Spinal cord (tissue), 10 donors: ENCODE results near the gene TTI1. TPM values are rescaled to one million over a fixed set of nuclear protein-coding genes. Genes with fewer than 3 reads are reported as not detected.

Source experiments
- DNase-seq, 6 donors: peaks; one replicate each; pipeline versions ENCODE4 v3.0.0 to v3.0.0-alpha.2; 2013 to 2015; ENCODE audit warnings: low spot score in 6 of 6, low read depth in 4 of 6
- H3K27ac ChIP-seq: one replicate; pipeline ENCODE4 v1.5.1; 2013; ENCODE audit warnings: low read depth, low read length, control low read depth
- H3K27me3 ChIP-seq: one replicate; pipeline ENCODE4 v1.6.1; 2013; ENCODE audit warnings: low read length; ENCODE audit not compliant: control insufficient read depth, insufficient read depth
- H3K36me3 ChIP-seq: one replicate; pipeline ENCODE4 v1.6.1; 2013; ENCODE audit warnings: low read length; ENCODE audit not compliant: control insufficient read depth, insufficient read depth
- H3K4me1 ChIP-seq: one replicate; pipeline ENCODE4 v1.6.1; 2013; ENCODE audit warnings: low read length; ENCODE audit not compliant: control insufficient read depth, insufficient read depth
- H3K4me3 ChIP-seq: one replicate; pipeline ENCODE4 v1.5.1; 2013; ENCODE audit warnings: low read depth, low read length, control low read depth
- H3K9me3 ChIP-seq: one replicate; pipeline ENCODE4 v1.6.1; 2013; ENCODE audit warnings: low read length; ENCODE audit not compliant: control insufficient read depth, insufficient read depth
- WGBS: methylation state at CpG from one replicate; pipeline ENCODE4 v1.1.5; 2013; ENCODE audit warnings: missing lambda C conversion rate; ENCODE audit not compliant: insufficient coverage; 5-methylcytosine and 5-hydroxymethylcytosine counted together
- polyA plus RNA-seq, 2 donors: library from polyadenylated mRNA; unstranded; fragments of 120-200 nt; gene quantifications; one replicate each; pipeline ENCODE4 v1.2.1, GENCODE V29; 2013; ENCODE audit not compliant: insufficient read length in 2 of 2
- total RNA-seq, 2 donors: library from RNA; depleted of rRNA in 1 of 2; stranded (reverse); fragments of 120-200 nt in 1 of 2; fragments of >200 nt in 1 of 2; gene quantifications; one replicate each; pipeline versions ENCODE4 v1.2.3 to v1.2.4, GENCODE V29; 2013 to 2014
- donor health status: healthy.

TTI1 gene
- total and polyA plus RNA-seq, 4 donors = 20.6 to 25.9 (median 22.3) TPM

- 40% methylated on average over 1 of the region's 2 CpGs for WGBS
- Histone ChIP-seq H3K27ac (no peak overlapping the region), H3K9me3 (no peaks in the 10 kb centered on the region), H3K36me3 (no peaks in the 10 kb centered on the region), H3K4me3 (no peak overlapping the region), H3K27me3 (no peaks in the 10 kb centered on the region), H3K4me1 (peaks cover 2% of the 10 kb centered on the region)
- DNase-seq = peak in 1 of 6 donors; percentile 92
Measured at GRCh38 chr20:37958856-37959520, 74.3 kb downstream of the TTI1 start.

GRCh38 chr20:37956107-37956585, 77.1 kb downstream of the TTI1 start:
- peak in 2 of 6 donors; percentile 61 to 81 for DNase-seq

DNA sequence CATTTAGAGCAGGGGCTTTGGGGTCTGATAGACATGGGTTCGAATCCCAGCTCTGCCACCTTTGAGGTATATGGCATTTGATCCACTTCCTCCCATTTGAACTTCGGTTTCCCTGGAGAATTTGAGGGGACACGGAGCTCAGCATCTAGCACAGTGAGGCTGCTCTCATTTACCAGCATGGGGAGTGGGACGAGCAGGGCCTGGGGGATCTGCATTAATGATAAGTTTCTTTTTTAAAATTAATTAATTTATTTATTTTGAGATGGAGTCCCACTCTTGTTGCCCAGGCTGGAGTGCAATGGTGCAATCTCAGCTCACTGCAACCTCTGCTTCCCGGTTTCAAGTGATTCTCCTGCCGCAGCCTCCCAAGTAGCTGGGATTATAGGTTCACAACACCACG, 77.7 kb downstream of the TTI1 start:
- Histone ChIP-seq H3K9me3 (no peaks in the 10 kb centered on the region), H3K27me3 (no peaks in the 10 kb centered on the region), H3K27ac (no peak overlapping the region), H3K4me3 (no peak overlapping the region), H3K4me1 (peaks cover 2% of the 10 kb centered on the region), H3K36me3 (no peaks in the 10 kb centered on the region)
- 83% methylated on average over 3 of the region's 7 CpGs for WGBS
- no peak for DNase-seq

More at GRCh38 chr20:37956107-37956585, 77.1 kb downstream of the TTI1 start:
- Histone ChIP-seq H3K27ac (no peak overlapping the region), H3K4me3 (no peak overlapping the region), H3K27me3 (no peaks in the 10 kb centered on the region), H3K4me1 (peaks cover 2% of the 10 kb centered on the region), H3K36me3 (no peaks in the 10 kb centered on the region), H3K9me3 (no peaks in the 10 kb centered on the region)
- 10% methylated on average over 1 of the region's 3 CpGs for WGBS

- H3K27me3 ChIP-seq = no peaks in the 10 kb centered on the region
- no peaks in the 10 kb centered on the region for H3K9me3 ChIP-seq
- WGBS = 91% methylated on average over 5 of the region's 14 CpGs
- no peak overlapping the region for H3K27ac ChIP-seq
- DNase-seq = no peak
- no peaks in the 10 kb centered on the region for H3K36me3 ChIP-seq
- H3K4me3 ChIP-seq = no peak overlapping the region
- peaks cover 2% of the 10 kb centered on the region for H3K4me1 ChIP-seq
Measured at GRCh38 chr20:37954626-37955025, 78.6 kb downstream of the TTI1 start.

DNA sequence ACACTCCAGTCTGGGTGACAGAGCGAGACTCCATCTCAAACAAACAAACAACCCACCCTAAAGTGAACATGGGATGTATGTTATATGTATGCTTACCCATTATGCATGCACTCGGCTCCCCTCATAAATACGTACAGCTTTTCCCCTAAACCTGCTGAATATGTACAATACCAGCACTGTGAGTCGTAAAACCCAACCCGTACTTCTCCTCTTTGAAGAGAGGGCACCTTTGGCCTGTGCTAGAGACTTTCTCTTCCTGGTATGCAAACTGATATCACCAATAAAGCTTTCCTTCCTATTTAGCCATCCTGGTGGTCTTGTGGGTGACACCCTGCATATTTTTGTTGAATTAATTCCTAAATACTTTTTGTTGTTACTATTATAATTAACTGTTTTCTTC, 79.1 kb downstream of the TTI1 start:
- H3K27ac ChIP-seq = no peak overlapping the region
- no peaks in the 10 kb centered on the region for H3K27me3 ChIP-seq
- H3K4me3 ChIP-seq = no peak overlapping the region
- H3K36me3 ChIP-seq = no peaks in the 10 kb centered on the region
- WGBS = 90% methylated on average over 4 of the region's 5 CpGs
- H3K4me1 ChIP-seq = peaks cover 2% of the 10 kb centered on the region
- no peaks in the 10 kb centered on the region for H3K9me3 ChIP-seq
- no peak for DNase-seq

DNA sequence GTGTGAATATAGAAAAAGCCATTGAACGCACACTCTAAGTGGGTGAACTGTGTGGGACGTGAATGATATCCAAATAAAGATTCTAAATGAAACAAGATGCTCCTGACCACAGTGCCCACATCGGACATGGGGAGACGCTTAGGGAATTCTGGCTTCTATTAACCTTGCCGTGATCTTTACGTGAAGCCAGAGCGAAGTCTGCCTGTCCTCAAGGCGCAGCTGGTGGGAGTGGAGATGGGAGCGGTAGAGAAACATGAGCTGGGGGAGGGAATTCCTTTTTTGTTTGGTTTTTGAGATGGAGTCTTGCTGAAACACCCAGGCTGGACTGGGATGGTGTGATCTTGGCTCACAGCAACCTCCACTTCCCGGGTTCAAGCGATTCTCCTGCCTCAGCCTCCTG, 84.3 kb downstream of the TTI1 start:
- Histone ChIP-seq H3K27ac (no peak overlapping the region), H3K4me3 (no peak overlapping the region), H3K27me3 (no peaks in the 10 kb centered on the region), H3K4me1 (peaks cover 11% of the 10 kb centered on the region), H3K36me3 (peaks cover 14% of the 10 kb centered on the region), H3K9me3 (no peaks in the 10 kb centered on the region)
- WGBS = 96% methylated on average over 10 of the region's 11 CpGs
- DNase-seq = no peak

GRCh38 chr20:37947943-37948342, 85.3 kb downstream of the TTI1 start:
- no peaks in the 10 kb centered on the region for H3K27me3 ChIP-seq
- H3K27ac ChIP-seq = no peak overlapping the region
- no peak overlapping the region for H3K4me3 ChIP-seq
- no peak for DNase-seq
- WGBS = 94% methylated on average over 3 of the region's 6 CpGs
- H3K36me3 ChIP-seq = peaks cover 18% of the 10 kb centered on the region
- H3K4me1 ChIP-seq = peaks cover 11% of the 10 kb centered on the region
- no peaks in the 10 kb centered on the region for H3K9me3 ChIP-seq

DNA sequence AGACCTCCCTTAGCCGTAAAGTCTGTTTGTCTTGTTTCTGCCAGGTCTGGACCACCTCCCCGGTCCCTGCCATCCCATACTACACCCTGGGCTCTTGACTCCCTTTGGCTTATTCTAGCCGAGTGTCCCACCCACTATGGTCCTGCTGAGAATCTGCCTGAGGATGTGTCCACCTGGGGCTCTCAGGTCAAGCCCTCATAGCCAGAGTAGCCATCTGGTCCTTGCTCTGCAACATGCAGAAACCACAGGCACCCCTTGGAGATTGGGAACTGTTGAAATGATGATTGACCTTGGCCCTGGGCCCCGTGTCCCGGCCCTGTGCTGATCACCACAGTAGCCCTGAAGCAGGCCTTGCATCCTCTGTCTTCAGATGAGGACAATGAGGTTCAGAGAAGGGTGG, 86.3 kb downstream of the TTI1 start:
- Histone ChIP-seq H3K36me3 (peaks cover 18% of the 10 kb centered on the region), H3K27ac (no peak overlapping the region), H3K4me1 (peaks cover 11% of the 10 kb centered on the region), H3K27me3 (no peaks in the 10 kb centered on the region), H3K4me3 (no peak overlapping the region), H3K9me3 (no peaks in the 10 kb centered on the region)
- WGBS = 91% methylated on average over 5 of the region's 5 CpGs
- DNase-seq = no peak

GRCh38 chr20:37945091-37945547, 88.1 kb downstream of the TTI1 start:
- DNase-seq = peak in 1 of 6 donors; percentile 16
- Histone ChIP-seq H3K4me1 (peaks cover 12% of the 10 kb centered on the region), H3K9me3 (no peaks in the 10 kb centered on the region), H3K27ac (no peak overlapping the region), H3K27me3 (no peaks in the 10 kb centered on the region), H3K36me3 (peaks cover 28% of the 10 kb centered on the region), H3K4me3 (no peak overlapping the region)
- 26% methylated on average over 4 of the region's 11 CpGs for WGBS

GRCh38 chr20:37944456-37944981, 88.7 kb downstream of the TTI1 start:
- H3K36me3 ChIP-seq = peaks cover 34% of the 10 kb centered on the region
- no peak for DNase-seq
- no peak overlapping the region for H3K4me3 ChIP-seq
- peaks cover 18% of the 10 kb centered on the region for H3K4me1 ChIP-seq
- WGBS = 69% methylated on average over 11 of the region's 11 CpGs
- H3K27me3 ChIP-seq = no peaks in the 10 kb centered on the region
- H3K9me3 ChIP-seq = no peaks in the 10 kb centered on the region
- H3K27ac ChIP-seq = no peak overlapping the region
